HL-60 (cell line): ENCODE results near the gene VWA8.

Experiments used
- DNase-seq, 2 experiments: peaks; one replicate each; pipeline ENCODE4 v3.0.0-alpha.2; 2010 to 2020; ENCODE audit warnings: low read depth in 1 of 2, low spot score in 1 of 2
- H3K27ac ChIP-seq: fragments of 250-450 bp; sonication (Bioruptor Pico); replicated peaks from 2 replicates; pipeline ENCODE4 v1.5.1; 2020; ENCODE audit warnings: mild to moderate bottlenecking, moderate library complexity
- H3K27me3 ChIP-seq: fragments of 250-450 bp; sonication (Bioruptor Pico); 2 replicates; pipeline ENCODE4 v1.5.1; 2021; ENCODE audit warnings: mild to moderate bottlenecking, moderate library complexity; ENCODE audit not compliant: insufficient read depth, poor library complexity, severe bottlenecking
- H3K4me3 ChIP-seq: replicated peaks from 2 replicates; pipeline ENCODE4 v1.5.1; 2011; ENCODE audit warnings: mild to moderate bottlenecking, control low read depth, low read length; ENCODE audit not compliant: insufficient read depth
- CTCF ChIP-seq: IDR thresholded peaks from one replicate; pipeline ENCODE4 v1.5.1; 2011; ENCODE audit warnings: low read length, control low read depth, inconsistent platforms; ENCODE audit not compliant: insufficient read depth
- GABPA ChIP-seq: IDR thresholded peaks from 2 replicates; pipeline ENCODE4 v1.6.1; 2012; ENCODE audit warnings: low read depth
- POLR2AphosphoS5 ChIP-seq: IDR thresholded peaks from 2 replicates; pipeline ENCODE4 v1.6.1; 2012; ENCODE audit warnings: low read depth
- REST ChIP-seq: IDR thresholded peaks from 2 replicates; pipeline ENCODE4 v1.6.1; 2012; ENCODE audit warnings: low read depth; ENCODE audit not compliant: insufficient replicate concordance
- SPI1 ChIP-seq: IDR thresholded peaks from 2 replicates; pipeline ENCODE4 v1.6.1; 2012; ENCODE audit warnings: low read depth, mild to moderate bottlenecking, borderline replicate concordance

The VWA8 gene

GRCh38 chr13:41611385-41611784 lies 349.5 kb downstream of the VWA8 start:
- Histone ChIP-seq H3K4me3 (no peak overlapping the region), H3K27me3 (no peaks in the 10 kb centered on the region), H3K27ac (no peak overlapping the region)
- TF ChIP-seq GABPA (no peak), REST (no peak), POLR2AphosphoS5 (no peak), SPI1 (no peak), CTCF (no peak)
- no peak for DNase-seq

GRCh38 chr13:41610404-41610803 lies 350.5 kb downstream of the VWA8 start:
- no peak overlapping the region for H3K4me3 ChIP-seq
- no peak for TF ChIP-seq CTCF
- no peak for TF ChIP-seq REST
- TF ChIP-seq SPI1 = no peak
- no peak for TF ChIP-seq GABPA
- TF ChIP-seq POLR2AphosphoS5 = no peak
- no peaks in the 10 kb centered on the region for H3K27me3 ChIP-seq
- no peak overlapping the region for H3K27ac ChIP-seq
- no peak for DNase-seq

GRCh38 chr13:41609828-41610227 lies 351.1 kb downstream of the VWA8 start:
- TF ChIP-seq CTCF = no peak
- TF ChIP-seq GABPA = no peak
- TF ChIP-seq POLR2AphosphoS5 = no peak
- no peak for TF ChIP-seq SPI1
- TF ChIP-seq REST = no peak
- DNase-seq = no peak
- Histone ChIP-seq H3K27ac (no peak overlapping the region), H3K4me3 (no peak overlapping the region), H3K27me3 (no peaks in the 10 kb centered on the region)
